A549 (cell line): Measurements from ENCODE around the gene CHST11.

Source experiments
- CEBPB ChIP-seq, 2 experiments: fragments of >200 bp in 1 of 2; sonication (Bioruptor Twin) in 1 of 2; formaldehyde crosslinking in 1 of 2; IDR thresholded peaks; 2 replicates each; pipeline ENCODE4 v1.6.1; 2012 to 2016
- ZFP36 ChIP-seq: fragments of 450-650 bp; IDR thresholded peaks from 2 replicates; pipeline ENCODE4 v1.6.1; 2014; ENCODE audit warnings: borderline replicate concordance; ENCODE audit not compliant: partially characterized antibody

GRCh38 chr12:104510873-104511440, 54.2 kb downstream of the CHST11 start:
- no peak for TF ChIP-seq ZFP36
- TF ChIP-seq CEBPB (IDR thresholded peaks at IDR 0.05), result no peak
